HG03442 (cell line): Measurements from ENCODE around the gene PEF1.

Experiments
- ATAC-seq: cut with Tn5 transposase; IDR thresholded peaks from one replicate; pipeline ENCODE4 v1.9.1; 2021; ENCODE audit warnings: mild to moderate bottlenecking, moderate library complexity; ENCODE audit not compliant: unreplicated experiment

Gene PEF1

GRCh38 chr1:31632649-31633048 lies 12.0 kb downstream of the PEF1 start:
- ATAC-seq = no peak

GRCh38 chr1:31628931-31629556 lies 15.6 kb downstream of the PEF1 start:
- ATAC-seq = no peak

GRCh38 chr1:31627930-31628559 lies 16.6 kb downstream of the PEF1 start:
- no peak for ATAC-seq

GRCh38 chr1:31627301-31627929 lies 17.3 kb downstream of the PEF1 start:
- ATAC-seq = no peak

- ATAC-seq = no peak
Observed at GRCh38 chr1:31626223-31627207, 18.2 kb downstream of the PEF1 start.

- no peak for ATAC-seq
Observed at GRCh38 chr1:31625561-31626222, 19.0 kb downstream of the PEF1 start.

GRCh38 chr1:31624731-31625514 lies 19.8 kb downstream of the PEF1 start:
- no peak for ATAC-seq

- ATAC-seq = no peak
Observed at GRCh38 chr1:31624309-31624708, 20.4 kb downstream of the PEF1 start.

GRCh38 chr1:31623365-31623764 lies 21.3 kb downstream of the PEF1 start:
- ATAC-seq = no peak

- ATAC-seq = no peak
Observed at GRCh38 chr1:31621847-31622730, 22.6 kb downstream of the PEF1 start.

GRCh38 chr1:31621498-31621820 lies 23.2 kb downstream of the PEF1 start:
- ATAC-seq = no peak

GRCh38 chr1:31620631-31621497 lies 23.8 kb downstream of the PEF1 start:
- no peak for ATAC-seq

GRCh38 chr1:31618916-31619846 lies 25.5 kb downstream of the PEF1 start:
- no peak for ATAC-seq

GRCh38 chr1:31617916-31618746 lies 26.5 kb downstream of the PEF1 start:
- no peak for ATAC-seq

- ATAC-seq = no peak
Observed at GRCh38 chr1:31617218-31617915, 27.3 kb downstream of the PEF1 start, which contains the start of gene HCRTR1. TSS of gene HCRTR1 (plus strand) at chr1:31617689. CDS start at chr1:31619193, 1,504 bp downstream.
